PC-3 (cell line): ENCODE results near the gene NEBL. TPM values are rescaled to one million over a fixed set of nuclear protein-coding genes. Genes with fewer than 3 reads are reported as not detected.

Experiments used
- ATAC-seq: fragments of 200-7000 bp; cut with Tn5 transposase; 2 replicates; pipeline ENCODE4 v1.9.1; 2020; ENCODE audit warnings: mild to moderate bottlenecking, moderate library complexity
- BruUV-seq: library from RNA; stranded (reverse); fragments of 400-500 nt; replicated peaks from 2 replicates; lab custom pipeline; 2021; lab: Mats Ljungman, UMichigan
- CTCF ChIA-PET: fragments of 300-600 bp; sonication (Branson Sonifier 250); formaldehyde crosslinking; loops from one replicate; lab custom pipeline; 2022; ENCODE audit warnings: antibody characterized with exemption; lab: Charles Lee
- POLR2A ChIA-PET: fragments of 300-600 bp; sonication (Branson Sonifier 250); formaldehyde crosslinking; loops from one replicate; lab custom pipeline; 2022; ENCODE audit warnings: antibody characterized with exemption; ENCODE audit not compliant: unreplicated experiment; lab: Charles Lee
- DNase-seq: peaks from one replicate; pipeline ENCODE4 v3.0.0-alpha.2; 2015
- H2AFZ ChIP-seq: fragments of 300-600 bp; sonication (generic); 2 replicates; pipeline ENCODE4 v1.6.0; 2016; ENCODE audit warnings: antibody characterized with exemption, low read length
- H3F3A ChIP-seq: fragments of 300-600 bp; sonication (generic); one replicate; pipeline ENCODE4 v1.6.0; 2017; ENCODE audit warnings: antibody characterized with exemption, low read length, control low read depth, mild to moderate bottlenecking; ENCODE audit not compliant: unreplicated experiment
- H3K27ac ChIP-seq: fragments of 300-600 bp; sonication (generic); 2 replicates; pipeline ENCODE4 v1.5.1; 2016; ENCODE audit warnings: mild to moderate bottlenecking, low read length
- H3K27me3 ChIP-seq: fragments of 300-600 bp; sonication (generic); 2 replicates; pipeline ENCODE4 v1.6.1; 2016; ENCODE audit warnings: low read length, mixed read lengths
- H3K36me3 ChIP-seq: fragments of 300-600 bp; sonication (generic); 2 replicates; pipeline ENCODE4 v1.6.1; 2016; ENCODE audit warnings: low read depth, mixed run types, low read length, mixed read lengths
- H3K4me1 ChIP-seq: fragments of 300-600 bp; sonication (generic); 2 replicates; pipeline ENCODE4 v1.5.1; 2016; ENCODE audit warnings: low read length; ENCODE audit not compliant: insufficient read depth
- H3K4me2 ChIP-seq: fragments of 300-600 bp; sonication (generic); 2 replicates; pipeline ENCODE4 v1.6.0; 2016; ENCODE audit warnings: low read length
- H3K4me3 ChIP-seq: fragments of 300-600 bp; sonication (generic); 2 replicates; pipeline ENCODE4 v1.5.1; 2016; ENCODE audit warnings: mild to moderate bottlenecking, low read length, mixed read lengths
- H3K79me2 ChIP-seq: fragments of 300-600 bp; sonication (generic); 2 replicates; pipeline ENCODE4 v1.6.1; 2017; ENCODE audit warnings: low read length, mixed read lengths
- H3K9ac ChIP-seq: fragments of 300-600 bp; sonication (generic); 2 replicates; pipeline ENCODE4 v1.6.0; 2016; ENCODE audit warnings: mild to moderate bottlenecking, low read length
- H3K9me2 ChIP-seq: fragments of 300-600 bp; sonication (generic); replicated peaks from 2 replicates; pipeline ENCODE4 v1.6.1; 2016; ENCODE audit warnings: mixed run types, low read length, mixed read lengths
- H3K9me3 ChIP-seq: fragments of 300-600 bp; sonication (generic); 2 replicates; pipeline ENCODE4 v1.6.1; 2016; ENCODE audit warnings: low read length, mixed read lengths
- H4K20me1 ChIP-seq: fragments of 300-600 bp; sonication (generic); 2 replicates; pipeline ENCODE4 v1.6.1; 2016; ENCODE audit warnings: low read length, mixed read lengths
- EZH2 ChIP-seq: fragments of 300-600 bp; sonication (generic); IDR thresholded peaks from one replicate; pipeline ENCODE4 v1.6.1; 2017; ENCODE audit warnings: antibody characterized with exemption, mild to moderate bottlenecking, low read length; ENCODE audit not compliant: unreplicated experiment
- EZH2phosphoT487 ChIP-seq: fragments of 300-600 bp; sonication (generic); IDR thresholded peaks from 2 replicates; pipeline ENCODE4 v1.6.1; 2018; ENCODE audit warnings: mild to moderate bottlenecking, antibody characterized with exemption, low read length, borderline replicate concordance
- intact Hi-C: fragments of 100-400 bp; cut with micrococcal nuclease; formaldehyde crosslinking; loops from 2 replicates; pipeline ENCODE4 v1.9.0; 2023
- total RNA-seq: library from RNA; depleted of rRNA; stranded (reverse); fragments of >200 nt; gene quantifications from 2 replicates; pipeline ENCODE4 v1.2.3, GENCODE V29; 2014
- TF ChIP-seq, protein P1 (sequence below): fragments of 300-600 bp; sonication (generic); conservative IDR thresholded peaks from 2 replicates; pipeline ENCODE4 v1.5.1; 2017; ENCODE audit warnings: antibody characterized with exemption, low read depth, mild to moderate bottlenecking, low read length

The NEBL gene
- total RNA-seq, 1 experiment from 2014 or later = 14.7 TPM

DNA sequence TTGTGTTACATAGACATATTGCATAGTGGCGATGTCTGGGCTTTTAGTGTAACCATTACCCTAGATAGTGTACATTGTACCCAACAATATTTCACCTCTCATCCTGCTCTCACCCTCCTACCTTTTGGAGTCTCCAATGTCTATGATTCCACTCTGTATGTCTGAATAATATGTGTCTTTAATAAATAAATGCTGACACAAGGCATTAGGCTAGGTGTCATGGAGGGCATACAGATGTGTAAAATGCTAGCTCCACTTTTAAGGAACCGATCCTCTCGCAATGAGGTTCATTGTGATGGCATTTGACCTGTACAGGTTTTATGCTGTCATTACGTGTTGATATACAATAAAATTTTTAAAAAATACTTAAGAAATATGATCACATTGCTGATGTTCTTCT is 74.3 kb downstream of the NEBL start:
- TF ChIP-seq EZH2phosphoT487 (no peak), EZH2 (no peak)
- TF ChIP-seq, protein P1, sequence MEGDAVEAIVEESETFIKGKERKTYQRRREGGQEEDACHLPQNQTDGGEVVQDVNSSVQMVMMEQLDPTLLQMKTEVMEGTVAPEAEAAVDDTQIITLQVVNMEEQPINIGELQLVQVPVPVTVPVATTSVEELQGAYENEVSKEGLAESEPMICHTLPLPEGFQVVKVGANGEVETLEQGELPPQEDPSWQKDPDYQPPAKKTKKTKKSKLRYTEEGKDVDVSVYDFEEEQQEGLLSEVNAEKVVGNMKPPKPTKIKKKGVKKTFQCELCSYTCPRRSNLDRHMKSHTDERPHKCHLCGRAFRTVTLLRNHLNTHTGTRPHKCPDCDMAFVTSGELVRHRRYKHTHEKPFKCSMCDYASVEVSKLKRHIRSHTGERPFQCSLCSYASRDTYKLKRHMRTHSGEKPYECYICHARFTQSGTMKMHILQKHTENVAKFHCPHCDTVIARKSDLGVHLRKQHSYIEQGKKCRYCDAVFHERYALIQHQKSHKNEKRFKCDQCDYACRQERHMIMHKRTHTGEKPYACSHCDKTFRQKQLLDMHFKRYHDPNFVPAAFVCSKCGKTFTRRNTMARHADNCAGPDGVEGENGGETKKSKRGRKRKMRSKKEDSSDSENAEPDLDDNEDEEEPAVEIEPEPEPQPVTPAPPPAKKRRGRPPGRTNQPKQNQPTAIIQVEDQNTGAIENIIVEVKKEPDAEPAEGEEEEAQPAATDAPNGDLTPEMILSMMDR = no peak
- no peaks in the 10 kb centered on the region for H3K4me1 ChIP-seq

GRCh38 chr10:20817646-20818045 is 79.5 kb downstream of the NEBL start:
- H3K9me3 ChIP-seq = no peaks in the 10 kb centered on the region
- no peak for DNase-seq
- no peak overlapping the region for H3K9ac ChIP-seq
- ChIA-PET CTCF (no interaction called here), POLR2A (no interaction called here)
- no peak overlapping the region for H3K4me3 ChIP-seq
- no peaks in the 10 kb centered on the region for H3K79me2 ChIP-seq
- no peaks in the 10 kb centered on the region for H3K36me3 ChIP-seq
- intact Hi-C loops = no loop called here
- H3K27me3 ChIP-seq = no peaks in the 10 kb centered on the region
- no peak for TF ChIP-seq EZH2phosphoT487
- TF ChIP-seq, protein P1 = no peak
- TF ChIP-seq EZH2 = no peak
- no TSS peak for BruUV-seq
- H2AFZ ChIP-seq = no peak overlapping the region
- no peak overlapping the region for H3K27ac ChIP-seq
- no peaks in the 10 kb centered on the region for H3F3A ChIP-seq
- H3K4me2 ChIP-seq = no peak overlapping the region
- no peak for ATAC-seq
- no peaks in the 10 kb centered on the region for H3K9me2 ChIP-seq
- H3K4me1 ChIP-seq = no peaks in the 10 kb centered on the region
- H4K20me1 ChIP-seq = no peaks in the 10 kb centered on the region

More for the DNA sequence above, 74.3 kb downstream of the NEBL start:
- H3K79me2 ChIP-seq = no peaks in the 10 kb centered on the region
- H3K9me3 ChIP-seq = no peaks in the 10 kb centered on the region
- no peaks in the 10 kb centered on the region for H3K36me3 ChIP-seq
- no peaks in the 10 kb centered on the region for H3K9me2 ChIP-seq
- intact Hi-C loops = no loop called here
- H3K27ac ChIP-seq = no peak overlapping the region
- ChIA-PET POLR2A (no interaction called here), CTCF (no interaction called here)
- no peak overlapping the region for H3K4me2 ChIP-seq
- ATAC-seq = no peak
- H3K4me3 ChIP-seq = no peak overlapping the region
- no peak for DNase-seq
- no TSS peak for BruUV-seq
- no peaks in the 10 kb centered on the region for H3K27me3 ChIP-seq
- no peak overlapping the region for H3K9ac ChIP-seq
- H3F3A ChIP-seq = no peaks in the 10 kb centered on the region
- no peak overlapping the region for H2AFZ ChIP-seq
- H4K20me1 ChIP-seq = no peaks in the 10 kb centered on the region

- BruUV-seq = no TSS peak
- Histone ChIP-seq H3K27me3 (no peaks in the 10 kb centered on the region), H4K20me1 (no peaks in the 10 kb centered on the region), H3K4me2 (no peak overlapping the region), H3K36me3 (no peaks in the 10 kb centered on the region), H3K4me1 (no peaks in the 10 kb centered on the region), H3K9me2 (no peaks in the 10 kb centered on the region), H3K79me2 (no peaks in the 10 kb centered on the region), H3K9ac (no peak overlapping the region), H2AFZ (no peak overlapping the region), H3K4me3 (no peak overlapping the region), H3K27ac (no peak overlapping the region), H3F3A (no peaks in the 10 kb centered on the region), H3K9me3 (no peaks in the 10 kb centered on the region)
- intact Hi-C loops = no loop called here
- ATAC-seq = no peak
- TF ChIP-seq, protein P1 = no peak
- TF ChIP-seq EZH2phosphoT487 (no peak), EZH2 (no peak)
- POLR2A ChIA-PET = no interaction called here
- CTCF ChIA-PET = no interaction called here
- no peak for DNase-seq
Measured at GRCh38 chr10:20817116-20817515, 80.0 kb downstream of the NEBL start.
